NCI-H748 (cell line): ENCODE measurements around the gene ZNF358.

Source experiments
- DNase-seq: peaks from one replicate; lab custom pipeline; 2025; ENCODE audit not compliant: unreplicated experiment; lab: John Stamatoyannopoulos, UW

ZNF358 gene

DNA sequence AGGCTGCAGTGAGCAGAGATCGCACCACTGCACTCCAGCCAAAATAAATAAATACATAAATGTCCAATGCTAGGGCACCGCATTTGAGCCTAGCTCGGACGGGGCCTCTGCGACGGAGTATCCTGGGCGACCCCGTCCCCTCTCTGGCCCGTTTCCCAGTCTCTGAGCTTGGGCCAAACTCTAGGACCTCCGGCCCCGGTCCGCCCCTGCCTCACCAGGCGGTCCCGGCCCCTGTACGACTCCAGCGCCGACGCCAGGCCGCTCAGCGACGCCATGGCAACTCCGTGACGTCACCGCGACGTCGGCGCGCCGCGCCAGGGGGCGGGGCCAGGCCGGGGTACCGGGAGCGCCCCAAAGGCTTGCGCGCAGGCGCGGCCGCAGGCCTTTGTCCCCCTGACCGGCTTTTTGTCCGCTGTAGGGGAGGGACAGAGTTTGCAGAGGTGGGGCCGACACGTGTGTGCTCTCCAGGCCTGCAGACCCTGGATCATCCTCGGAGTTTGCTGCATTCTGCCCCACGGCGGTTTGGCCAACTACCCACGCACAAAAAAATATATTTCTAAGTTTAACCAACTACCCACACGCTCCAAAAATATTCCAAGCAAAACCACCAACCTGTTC is 27.1 kb upstream of the ZNF358 start, which contains the start of gene PEX11G:
PEX11G (minus strand) TSS at position 300 of the 618 bp plus-strand sequence; CDS start at position 275, 25 bp downstream.
- peak; percentile 92 for DNase-seq

GRCh38 chr19:7489609-7490044 is 26.3 kb upstream of the ZNF358 start:
- no peak for DNase-seq

DNA sequence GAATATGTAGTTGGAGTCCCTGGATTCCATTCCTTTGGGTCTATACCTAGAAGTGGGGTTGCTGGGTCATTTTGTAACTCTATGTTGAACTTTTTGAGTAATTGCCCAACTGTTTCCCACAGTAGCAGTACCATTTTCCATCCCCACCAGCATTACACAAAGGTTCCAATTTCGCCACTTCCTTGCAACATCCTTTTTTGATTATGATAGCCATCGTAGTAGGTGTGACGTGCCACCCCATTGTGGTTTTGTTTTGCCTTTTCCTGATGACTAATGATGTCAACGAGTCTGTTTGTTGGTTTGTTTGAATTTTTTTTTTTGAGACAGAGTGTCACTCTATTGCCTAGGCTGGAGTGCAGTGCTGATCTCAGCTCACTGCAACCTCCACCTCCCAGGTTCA is 23.8 kb upstream of the ZNF358 start:
- DNase-seq = no peak

GRCh38 chr19:7492558-7492957 is 23.3 kb upstream of the ZNF358 start:
- no peak for DNase-seq

DNA sequence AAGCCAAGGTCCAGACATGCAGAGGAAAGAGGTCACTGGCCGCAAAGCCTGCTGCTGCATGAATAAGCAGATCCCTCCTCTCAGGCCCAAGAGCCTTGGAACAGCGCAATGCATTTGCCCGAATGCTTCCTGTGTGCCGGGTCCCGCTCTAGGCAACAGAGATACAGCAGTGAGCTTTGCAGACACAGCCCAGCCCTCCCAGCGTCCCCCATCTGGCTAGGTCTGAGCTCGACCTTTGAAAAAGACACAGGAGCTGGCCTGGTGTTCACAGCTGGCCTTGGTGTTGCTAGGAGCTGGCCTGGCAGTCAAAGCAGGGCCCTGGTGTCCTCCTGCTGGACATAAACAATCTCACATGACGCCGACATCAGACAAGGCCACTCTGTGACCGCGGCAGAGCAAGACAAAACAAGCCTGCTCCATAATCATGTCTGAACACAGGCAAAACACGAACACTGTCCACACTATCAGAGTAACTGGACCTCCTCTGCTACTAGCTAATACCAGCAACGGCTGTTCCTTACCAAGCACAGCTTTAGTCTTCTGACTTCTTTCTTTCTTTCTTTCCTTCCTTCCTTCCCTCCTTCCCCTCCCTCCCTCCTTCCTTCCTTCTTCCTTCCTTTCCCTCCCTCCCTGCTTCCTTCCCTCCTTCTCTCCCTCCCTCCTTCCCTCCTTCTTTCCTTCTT is 21.3 kb upstream of the ZNF358 start:
- DNase-seq = no peak

DNA sequence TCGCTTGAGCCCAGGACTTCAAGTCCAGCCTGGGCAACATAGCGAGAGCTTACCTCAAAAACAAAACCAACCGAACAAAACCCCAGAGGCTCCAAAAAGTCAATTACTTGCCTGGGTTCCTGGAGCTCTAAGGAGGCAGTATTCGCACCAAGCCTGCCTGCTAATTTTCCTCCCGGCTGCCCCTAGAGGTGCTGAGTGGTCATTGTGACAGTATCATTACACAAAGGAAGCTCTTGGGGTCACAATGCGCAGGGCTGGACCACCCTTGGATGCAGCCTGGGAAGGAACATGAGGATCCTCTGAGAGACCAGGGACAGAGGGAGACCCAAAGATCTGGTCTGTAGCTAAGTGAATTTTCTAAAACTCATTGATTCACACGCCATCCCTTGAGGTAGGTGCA is 18.6 kb upstream of the ZNF358 start:
- peak; percentile 20 for DNase-seq

GRCh38 chr19:7500811-7501450 is 15.0 kb upstream of the ZNF358 start:
- peak; percentile 92 for DNase-seq

- DNase-seq = no peak
These were observed 13.4 kb upstream of the ZNF358 start for GRCh38 chr19:7502552-7502951.

- DNase-seq = no peak
These were observed 11.2 kb upstream of the ZNF358 start for GRCh38 chr19:7504684-7505083.

DNA sequence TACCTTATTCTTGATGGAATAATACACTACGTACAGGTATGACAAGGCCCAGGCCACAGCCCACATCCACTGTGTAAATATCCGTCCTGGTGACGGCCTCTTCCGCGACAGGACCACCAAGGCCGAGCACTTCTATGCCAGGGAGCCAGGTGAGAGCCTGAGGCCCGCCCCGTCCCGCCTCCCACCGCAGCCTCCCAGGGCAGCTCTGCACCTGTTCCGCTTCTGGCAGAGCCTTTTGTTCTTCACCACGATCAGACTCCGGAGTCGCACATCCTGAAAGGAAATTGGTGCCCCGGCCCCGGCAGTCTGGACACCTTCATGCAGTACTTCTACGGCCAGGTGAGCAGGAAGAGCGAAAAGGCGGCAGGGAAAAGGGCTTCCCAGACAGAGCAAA is 10.6 kb upstream of the ZNF358 start:
- peak; percentile 82 for DNase-seq

GRCh38 chr19:7505682-7506384 is 10.1 kb upstream of the ZNF358 start:
- peak; percentile 81 for DNase-seq

DNA sequence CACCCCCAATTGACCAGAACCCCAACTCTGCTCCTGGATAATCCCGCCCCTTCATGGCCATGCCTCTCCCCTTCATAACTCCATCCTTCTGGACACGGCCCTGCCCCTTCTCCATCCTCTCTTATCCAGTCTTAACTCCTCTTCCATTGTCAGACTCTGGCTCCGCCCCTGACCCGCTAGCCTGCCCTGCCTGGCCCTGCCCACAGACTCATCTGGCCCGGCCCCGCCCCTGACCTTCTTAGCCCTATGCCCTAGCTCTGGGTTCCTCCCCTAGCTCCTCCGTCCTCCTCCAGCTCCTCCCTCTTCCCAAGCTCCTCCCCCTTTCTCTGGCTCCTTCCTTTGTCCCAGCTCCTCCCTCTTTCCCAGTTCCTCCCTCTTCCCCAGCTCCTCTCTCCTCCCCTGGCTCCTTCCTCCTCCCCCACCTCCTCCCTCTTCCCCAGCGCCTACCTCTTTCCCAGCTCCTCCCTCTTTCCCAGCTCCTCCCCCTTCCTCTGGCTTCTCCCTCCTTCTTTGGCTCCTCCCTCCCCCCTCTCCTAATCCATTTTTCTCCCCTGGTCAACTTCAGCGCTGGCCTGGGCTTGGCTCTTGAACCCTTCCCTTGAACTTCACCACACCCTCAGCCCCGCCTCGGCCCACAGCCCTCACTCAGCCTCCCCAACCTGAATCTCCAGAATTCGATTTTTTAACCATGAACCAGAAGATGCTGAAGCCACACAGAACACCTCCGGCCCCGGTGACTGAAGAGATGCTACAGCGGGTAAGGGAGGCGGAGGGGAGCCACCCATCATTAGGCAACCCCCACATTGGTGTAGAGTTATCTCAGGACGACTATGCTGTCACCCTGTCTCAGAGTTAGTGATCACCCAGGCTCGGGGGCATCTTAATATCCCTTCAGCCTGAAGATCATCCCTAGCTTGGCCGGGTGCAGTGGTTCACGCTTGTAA is 9.2 kb upstream of the ZNF358 start:
- DNase-seq = peak; percentile 91

- DNase-seq = peak; percentile 46
These were observed 8.0 kb upstream of the ZNF358 start for GRCh38 chr19:7507884-7508283.

DNA sequence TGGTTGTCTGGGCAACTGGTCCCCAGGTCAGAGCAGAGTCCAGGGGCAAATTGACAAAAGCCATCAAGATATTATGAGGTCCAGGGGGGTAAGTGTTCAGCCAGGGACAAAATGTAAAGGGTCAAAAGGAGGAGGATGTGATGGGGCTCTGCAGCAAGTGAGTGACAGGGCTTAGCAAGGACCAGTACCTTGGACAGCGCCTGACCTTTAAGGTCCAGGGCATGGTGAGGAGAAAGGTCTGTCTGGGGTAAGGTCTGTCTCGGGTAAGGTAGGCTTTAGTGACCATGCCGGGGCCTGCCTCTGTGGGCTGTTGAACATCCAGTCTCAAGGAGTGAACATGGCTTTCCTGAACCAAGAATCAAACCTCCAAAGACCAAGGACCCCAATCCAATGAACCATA is 6.3 kb upstream of the ZNF358 start:
- DNase-seq = no peak

- DNase-seq = no peak
These were observed 3.5 kb upstream of the ZNF358 start for GRCh38 chr19:7512400-7512851.

- no peak for DNase-seq
These were observed 1.9 kb upstream of the ZNF358 start for GRCh38 chr19:7513809-7514642.

DNA sequence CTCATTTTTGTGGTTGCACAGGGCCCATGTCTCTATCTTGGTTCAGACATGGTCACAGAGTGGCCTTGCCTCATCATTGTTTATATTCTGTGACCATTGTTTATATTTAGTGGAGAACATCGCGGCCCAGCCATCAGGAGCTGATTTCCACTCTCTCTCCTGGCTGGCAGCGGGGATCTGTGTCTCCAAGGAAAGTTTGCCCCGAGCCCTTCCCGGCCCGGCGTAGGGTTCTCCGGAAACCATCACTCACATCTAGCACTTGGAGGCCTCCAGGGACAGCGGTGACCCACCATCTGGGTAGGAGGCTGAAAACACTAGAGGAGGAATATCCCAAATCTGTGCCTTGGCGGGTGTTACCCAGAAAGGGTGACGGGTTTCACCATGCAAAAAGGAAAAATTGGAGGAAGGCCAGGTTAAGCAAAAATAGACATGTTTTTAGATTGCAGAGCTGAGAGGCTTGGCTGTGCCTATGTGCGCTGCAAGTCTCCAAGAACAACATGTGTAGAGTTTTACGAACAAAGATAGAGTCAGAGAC is 726 bp upstream of the ZNF358 start:
- no peak for DNase-seq

DNA sequence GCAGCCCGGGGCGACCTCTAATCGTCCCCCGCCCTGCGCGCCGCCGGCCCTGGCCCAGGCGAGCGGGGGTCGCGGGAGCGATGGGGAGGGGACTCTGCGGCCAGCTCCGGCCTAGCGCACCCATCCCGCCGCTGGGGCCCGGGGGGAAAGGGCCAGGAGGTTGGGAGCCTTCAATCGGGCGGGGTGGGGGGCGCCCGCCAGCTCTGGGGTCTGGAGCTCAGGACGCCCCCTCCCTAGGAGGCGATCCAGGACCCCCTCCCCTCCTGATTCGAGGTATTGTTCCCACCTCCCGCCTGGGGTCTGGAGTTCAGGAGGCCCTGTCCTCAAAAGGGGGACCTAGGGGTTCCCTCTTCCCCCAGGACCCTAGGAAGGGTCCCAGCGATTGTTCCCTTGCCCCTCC is 430 bp downstream of the ZNF358 start:
- no peak for DNase-seq

DNA sequence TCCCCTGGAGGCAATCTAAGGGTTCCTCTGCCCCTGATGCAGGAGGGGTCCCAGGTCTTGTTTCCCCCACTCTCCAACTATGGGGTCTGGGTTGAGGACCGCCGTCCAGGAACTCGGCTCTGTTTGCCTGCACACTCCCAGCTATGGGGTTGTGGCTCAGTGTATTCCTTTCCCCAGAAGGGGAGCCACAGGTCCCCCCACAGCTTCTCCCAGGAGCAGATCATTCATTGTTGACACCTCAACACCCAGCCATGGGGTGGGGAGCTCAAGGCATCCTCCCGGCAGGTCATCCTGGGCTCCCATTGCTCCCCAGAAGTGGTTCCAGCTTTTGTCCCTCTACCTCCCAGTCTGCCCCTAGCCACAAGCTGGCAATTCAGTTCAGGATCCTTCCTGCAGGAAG is 975 bp downstream of the ZNF358 start:
- no peak for DNase-seq
